Activated naive CD4-positive, alpha-beta T cell treated with anti-CD3 and anti-CD28 coated beads, Interleukin-2, amount 50 U/mL, for 16 hours (primary cell): Measurements from ENCODE around the gene NR1H3.

Source experiments
- DNase-seq: peaks from one replicate; pipeline ENCODE4 v3.0.0-alpha.2; 2020

The NR1H3 gene

DNA sequence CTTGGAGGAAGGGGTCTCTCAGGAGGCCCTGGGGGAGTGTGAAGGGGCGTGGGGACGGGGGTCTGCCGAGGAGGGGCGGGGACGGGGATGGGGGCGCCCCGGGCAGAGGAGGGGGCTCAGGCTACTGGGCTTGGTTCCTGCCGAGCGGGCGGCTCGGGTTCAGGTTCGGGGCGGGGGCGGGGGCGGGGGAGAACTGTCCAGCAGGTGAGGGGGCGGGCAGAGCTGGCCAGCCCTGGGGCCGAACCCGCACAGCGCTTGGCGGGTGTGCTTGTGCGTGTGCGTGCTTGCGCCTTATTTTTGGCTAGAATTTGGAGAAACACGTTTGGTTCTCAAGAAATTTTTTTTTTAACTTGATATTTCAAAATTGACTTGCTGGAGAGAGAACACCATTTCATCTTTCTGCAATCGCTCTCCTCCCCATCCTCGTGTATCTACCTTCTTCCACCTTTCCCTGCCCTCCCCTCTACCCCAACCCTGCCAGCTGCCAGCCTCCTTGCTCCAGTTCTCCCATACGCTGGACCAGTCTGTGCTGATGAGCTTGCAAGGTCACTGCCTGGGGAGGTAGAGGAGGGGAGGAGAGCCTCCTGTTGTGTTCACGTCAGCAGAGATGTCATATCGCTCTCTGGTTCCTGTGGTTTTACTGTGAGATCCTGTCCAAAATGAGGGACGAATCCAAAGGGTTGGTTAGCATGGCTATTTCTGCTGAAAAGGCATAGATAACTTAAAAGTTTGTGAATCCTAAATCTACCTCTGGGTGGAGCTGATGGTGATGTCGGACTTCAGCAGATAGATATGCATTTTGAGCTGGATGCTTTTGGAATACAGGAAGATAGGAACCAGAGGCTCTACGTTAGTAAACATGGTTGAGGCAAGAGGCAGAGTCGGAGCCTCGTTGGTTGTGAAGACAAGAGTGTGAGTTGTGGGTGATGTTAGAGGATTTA lies 12.8 kb downstream of the NR1H3 start:
- no peak for DNase-seq

DNA sequence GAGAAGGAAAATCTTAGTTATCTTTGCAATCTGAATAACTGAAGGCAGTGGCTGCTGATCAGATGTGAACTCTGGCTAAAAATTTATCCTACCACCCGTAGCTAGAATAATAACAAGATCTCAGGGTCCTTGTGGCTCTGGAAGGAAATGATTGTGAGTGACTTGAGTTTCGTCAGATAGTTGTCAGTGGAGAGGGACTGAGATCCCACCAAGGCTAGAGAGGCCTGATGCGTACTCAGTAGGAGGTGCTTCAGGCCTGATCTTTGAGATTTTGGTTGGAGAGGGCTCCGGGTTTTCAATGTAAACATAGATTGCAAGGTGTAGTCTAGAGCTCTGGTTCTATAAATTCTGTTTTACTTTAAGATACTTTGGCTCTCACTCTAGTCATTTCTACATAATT lies 13.5 kb downstream of the NR1H3 start:
- DNase-seq, result no peak

DNA sequence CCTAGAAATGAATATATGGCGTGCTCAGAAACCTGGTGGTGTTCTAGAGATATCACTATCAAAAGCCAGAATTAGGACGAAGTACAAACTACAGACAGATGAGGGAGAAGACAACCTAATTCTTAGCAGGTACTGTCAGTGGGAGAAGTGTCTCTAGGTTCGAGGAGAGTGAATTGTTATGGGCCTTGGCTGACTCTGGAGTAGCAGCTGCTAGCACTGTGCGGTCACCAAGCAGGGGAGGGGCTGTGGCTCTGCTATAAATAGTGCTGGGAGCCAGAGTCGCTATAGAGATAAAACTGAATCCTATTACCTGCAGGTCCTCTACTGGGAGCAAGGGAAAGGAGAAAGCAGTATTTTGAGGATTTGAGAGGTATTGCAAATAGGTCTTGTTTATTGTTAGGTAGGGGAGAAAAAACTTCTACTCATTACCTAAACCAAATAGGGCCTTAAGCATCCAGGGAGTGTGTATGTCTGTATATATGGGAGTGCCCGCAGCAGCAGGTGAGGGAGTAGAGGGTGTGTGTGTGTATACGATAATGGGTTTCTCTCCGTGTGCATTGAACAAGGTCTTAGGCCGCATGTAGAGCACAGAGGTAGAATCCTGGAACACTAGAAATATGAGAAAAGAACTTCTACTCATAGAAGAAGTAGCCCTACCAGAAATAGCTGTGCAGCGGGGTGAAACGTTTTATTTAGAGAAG lies 14.3 kb downstream of the NR1H3 start:
- DNase-seq, result no peak

DNA sequence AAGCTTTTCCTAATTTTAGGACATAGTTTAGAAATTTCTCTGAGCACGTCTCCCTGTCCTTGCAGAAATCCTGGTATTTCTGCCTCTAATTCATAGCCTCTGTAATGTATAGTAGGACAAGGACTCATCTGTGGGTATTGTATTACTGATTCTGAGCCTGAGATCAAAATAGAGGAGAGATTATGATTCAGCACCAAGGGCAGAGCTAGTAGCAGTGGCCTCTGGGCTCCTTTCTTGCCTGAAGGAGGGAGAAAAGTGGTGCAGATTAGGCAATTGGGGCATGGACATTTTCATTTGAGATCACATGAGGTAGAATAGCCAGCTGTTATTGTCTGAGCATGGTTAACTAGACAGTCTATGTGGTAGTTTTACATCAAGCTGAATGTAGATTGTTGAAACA lies 14.9 kb downstream of the NR1H3 start:
- no peak for DNase-seq

DNA sequence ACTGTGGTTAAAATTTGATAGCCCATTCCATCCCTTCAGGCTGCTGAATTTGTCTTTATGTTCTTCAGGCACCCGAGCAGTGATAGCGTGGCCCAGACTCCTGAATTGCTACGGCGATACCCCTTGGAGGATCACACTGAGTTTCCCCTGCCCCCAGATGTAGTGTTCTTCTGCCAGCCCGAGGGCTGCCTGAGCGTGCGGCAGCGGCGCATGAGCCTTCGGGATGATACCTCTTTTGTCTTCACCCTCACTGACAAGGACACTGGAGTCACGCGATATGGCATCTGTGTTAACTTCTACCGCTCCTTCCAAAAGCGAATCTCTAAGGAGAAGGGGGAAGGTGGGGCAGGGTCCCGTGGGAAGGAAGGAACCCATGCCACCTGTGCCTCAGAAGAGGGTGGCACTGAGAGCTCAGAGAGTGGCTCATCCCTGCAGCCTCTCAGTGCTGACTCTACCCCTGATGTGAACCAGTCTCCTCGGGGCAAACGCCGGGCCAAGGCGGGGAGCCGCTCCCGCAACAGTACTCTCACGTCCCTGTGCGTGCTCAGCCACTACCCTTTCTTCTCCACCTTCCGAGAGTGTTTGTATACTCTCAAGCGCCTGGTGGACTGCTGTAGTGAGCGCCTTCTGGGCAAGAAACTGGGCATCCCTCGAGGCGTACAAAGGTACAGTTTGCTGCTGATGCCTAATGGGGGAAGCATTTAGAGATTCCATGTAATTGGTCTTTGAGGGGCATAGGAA lies 16.9 kb downstream of the NR1H3 start:
- DNase-seq, result no peak

DNA sequence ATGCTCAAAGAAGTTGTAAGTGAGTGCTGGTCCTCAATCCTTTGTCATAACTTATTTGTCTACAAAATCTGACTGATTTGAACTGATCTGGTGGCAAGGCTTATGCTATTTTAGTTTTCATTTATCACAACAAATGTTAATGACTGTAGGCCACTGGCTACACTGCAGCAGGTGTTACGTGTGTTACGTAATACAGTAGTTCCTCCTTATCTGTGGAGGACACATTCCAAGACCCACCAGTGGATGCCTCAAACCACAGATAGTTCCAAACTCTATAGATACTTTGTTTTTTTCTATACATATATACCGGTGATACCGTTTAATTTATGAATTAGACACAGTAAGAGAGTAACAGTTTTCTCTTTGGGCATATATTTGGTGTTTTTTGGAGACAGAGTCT lies 19.1 kb downstream of the NR1H3 start:
- no peak for DNase-seq

DNA sequence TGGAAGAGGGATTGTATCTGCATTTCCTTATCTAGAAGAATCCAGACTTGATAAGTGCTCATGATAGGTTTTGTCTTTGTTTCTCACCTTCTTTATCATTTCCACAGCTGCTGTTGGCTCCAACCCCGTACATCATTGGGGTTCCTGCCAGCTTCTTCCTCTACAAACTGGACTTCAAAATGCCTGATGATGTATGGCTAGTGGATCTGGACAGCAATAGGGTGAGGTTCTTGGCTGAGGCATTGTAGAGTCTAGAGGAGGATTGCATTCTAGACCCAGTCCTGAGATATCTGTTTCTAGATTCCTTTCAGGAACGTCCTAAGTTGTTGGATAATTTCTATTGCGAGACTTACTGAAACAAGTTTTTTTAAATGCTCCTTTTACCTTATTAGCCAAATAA lies 20.3 kb downstream of the NR1H3 start:
- no peak for DNase-seq

DNA sequence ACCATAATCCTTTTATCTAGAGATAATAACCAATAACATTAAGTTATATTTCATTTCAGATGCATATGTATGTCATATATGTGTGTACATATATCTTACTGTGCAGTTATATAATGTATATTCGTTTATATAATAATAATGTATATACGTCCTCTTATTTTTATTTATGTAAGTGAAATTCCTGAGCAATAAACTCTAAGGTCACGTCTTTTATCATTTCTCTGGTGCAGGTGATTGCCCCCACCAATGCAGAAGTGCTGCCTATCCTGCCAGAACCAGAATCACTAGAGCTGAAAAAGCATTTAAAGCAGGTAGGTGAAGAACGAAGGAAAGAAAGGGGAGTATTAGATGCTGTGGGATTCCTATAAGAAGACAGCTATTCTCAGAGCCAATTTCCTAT lies 21.0 kb downstream of the NR1H3 start:
- DNase-seq, result no peak

DNA sequence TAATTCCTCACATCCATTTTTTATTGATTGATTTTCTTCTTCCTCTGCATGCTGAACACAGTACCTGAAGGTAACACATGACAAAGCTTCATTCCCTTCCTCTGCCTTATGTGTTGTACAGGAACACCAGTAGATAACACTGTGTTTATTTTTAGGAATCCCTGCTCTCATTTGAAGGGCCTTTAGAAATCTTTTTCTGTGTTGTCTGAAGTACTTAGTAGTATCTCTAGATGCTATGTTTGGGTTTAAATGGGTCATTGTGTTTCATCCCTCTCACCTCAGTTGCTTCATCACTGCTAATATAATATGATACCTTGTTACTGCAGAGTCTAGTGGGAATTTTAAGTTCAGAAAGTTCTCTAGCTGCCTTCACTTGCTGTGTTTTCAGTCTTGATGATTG lies 22.3 kb downstream of the NR1H3 start:
- no peak for DNase-seq

DNA sequence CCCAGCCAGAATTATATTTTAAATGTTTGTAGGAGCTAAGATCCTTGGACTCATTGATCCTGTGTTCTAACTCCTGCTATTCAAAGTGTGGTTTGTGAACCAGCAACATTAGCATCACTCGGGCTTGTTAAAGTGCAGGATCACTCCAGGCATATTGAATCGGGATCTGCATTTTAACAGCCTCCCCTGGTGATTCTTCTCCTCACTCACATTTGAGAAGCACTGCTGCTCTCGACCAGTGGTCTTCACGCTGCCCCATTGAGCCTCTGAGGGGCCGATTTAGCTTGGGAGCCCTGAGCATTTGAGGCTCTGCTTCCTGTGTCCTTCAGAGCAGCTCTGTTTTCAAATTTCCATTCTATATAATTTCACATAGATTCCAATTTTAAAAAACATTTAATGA lies 23.1 kb downstream of the NR1H3 start:
- no peak for DNase-seq

DNA sequence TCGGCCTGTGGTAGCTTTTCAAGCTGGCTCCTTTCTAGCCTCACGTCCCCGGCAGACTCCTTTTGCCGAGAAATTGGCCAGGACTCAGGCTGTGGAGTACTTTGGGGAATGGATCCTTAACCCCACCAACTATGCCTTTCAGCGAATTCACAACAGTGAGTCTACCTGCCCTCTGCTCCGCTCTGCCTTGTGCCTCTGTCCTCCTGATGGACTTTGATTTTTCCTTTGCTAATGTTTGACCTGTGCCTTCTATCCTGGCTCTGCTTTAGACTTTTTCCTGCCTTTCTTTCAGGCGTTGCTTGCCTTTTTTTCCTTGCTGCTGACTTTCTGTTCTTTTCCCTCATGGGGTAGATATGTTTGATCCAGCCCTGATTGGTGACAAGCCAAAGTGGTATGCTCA lies 24.7 kb downstream of the NR1H3 start:
- no peak for DNase-seq

DNA sequence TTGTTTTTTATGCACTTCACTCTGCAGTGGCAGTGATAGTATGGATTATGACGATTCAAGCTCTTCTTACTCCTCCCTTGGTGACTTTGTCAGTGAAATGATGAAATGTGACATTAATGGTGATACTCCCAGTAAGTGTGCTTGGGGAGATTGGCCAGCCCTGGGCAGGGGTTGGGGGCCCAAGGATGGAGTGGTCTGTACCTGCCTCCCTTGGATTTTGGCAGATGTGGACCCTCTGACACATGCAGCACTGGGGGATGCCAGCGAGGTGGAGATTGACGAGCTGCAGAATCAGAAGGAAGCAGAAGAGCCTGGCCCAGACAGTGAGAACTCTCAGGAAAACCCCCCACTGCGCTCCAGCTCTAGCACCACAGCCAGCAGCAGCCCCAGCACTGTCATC lies 26.4 kb downstream of the NR1H3 start:
- no peak for DNase-seq

DNA sequence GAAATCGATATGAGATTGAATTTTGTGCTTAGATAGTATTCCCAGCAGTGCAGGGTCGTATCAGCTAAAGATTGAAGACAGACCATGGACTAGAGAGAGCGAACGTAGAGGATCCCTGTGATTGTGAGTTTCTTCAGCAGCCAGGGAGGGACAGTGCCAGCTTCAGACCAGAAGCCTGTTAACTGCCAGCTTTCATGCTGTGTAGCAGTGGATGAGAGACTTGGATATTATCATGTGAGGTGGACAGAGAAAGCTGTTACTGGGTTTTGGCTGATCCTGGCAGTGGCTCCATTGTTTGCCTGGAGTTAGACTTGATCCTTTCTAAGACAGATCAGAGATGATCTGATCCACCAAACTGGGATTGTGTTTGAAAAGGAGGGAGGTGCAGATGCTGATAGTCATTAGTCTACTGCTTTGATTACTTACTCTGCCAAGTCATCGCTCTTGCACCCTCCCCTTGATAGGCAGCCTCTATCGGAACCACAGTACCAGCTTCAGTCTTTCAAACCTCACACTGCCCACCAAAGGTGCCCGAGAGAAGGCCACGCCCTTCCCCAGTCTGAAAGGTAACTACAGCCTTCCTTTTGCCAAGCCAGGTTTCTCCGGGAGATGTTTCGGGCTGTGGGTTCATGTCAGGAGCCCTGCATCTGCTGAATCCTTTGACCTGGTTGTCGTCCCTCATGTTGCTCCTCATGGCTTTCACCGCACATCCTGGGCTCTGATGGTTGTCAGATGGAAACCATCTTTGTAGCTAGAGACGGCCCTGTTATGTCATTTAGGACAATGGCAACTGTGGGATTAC lies 28.4 kb downstream of the NR1H3 start:
- no peak for DNase-seq

DNA sequence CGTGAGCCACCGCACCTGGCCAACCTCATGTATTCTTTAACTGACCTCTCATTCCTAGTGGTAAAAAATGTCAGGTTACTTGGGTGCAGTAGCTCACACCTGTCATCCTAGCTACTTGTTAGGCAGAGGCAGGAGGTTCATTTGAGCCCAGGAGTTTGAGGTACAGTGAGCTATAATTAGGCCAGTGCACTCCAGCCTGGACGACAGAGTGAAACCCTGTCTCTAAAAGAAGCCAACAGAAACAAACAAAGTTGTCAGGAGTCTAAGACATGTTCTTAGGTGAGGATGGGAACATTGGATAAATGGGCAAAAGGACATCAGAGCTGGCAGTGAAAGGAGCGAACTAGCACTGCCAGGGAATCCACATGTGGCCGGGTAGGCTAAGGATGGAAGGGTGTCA lies 30.3 kb downstream of the NR1H3 start:
- no peak for DNase-seq

DNA sequence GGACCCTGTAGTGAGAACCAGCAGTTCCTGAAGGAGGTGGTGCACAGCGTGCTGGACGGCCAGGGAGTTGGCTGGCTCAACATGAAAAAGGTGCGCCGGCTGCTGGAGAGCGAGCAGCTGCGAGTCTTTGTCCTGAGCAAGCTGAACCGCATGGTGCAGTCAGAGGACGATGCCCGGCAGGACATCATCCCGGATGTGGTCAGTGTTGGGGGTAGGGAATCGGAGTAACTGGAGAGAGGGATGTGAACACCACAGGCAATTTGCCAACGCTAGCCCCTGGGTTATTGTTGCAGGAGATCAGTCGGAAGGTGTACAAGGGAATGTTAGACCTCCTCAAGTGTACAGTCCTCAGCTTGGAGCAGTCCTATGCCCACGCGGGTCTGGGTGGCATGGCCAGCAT lies 32.1 kb downstream of the NR1H3 start:
- no peak for DNase-seq

DNA sequence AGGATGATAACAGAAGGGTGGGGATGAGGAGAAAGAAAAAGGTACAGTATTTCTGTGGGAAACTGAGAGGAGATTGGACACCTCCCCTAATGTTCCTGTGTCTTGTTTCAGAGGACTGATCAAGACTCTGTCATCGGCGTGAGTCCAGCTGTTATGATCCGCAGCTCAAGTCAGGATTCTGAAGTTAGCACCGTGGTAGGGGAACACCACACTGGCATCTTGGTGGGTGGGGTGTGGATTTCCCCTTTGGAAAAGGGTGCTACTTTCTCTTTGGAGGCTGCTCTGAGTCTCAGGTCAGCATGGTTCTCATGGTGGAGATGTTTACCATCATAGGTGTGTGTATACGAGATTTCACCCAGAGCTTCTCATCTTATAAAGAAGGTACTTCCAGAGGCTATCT lies 37.6 kb downstream of the NR1H3 start:
- DNase-seq, result no peak

DNA sequence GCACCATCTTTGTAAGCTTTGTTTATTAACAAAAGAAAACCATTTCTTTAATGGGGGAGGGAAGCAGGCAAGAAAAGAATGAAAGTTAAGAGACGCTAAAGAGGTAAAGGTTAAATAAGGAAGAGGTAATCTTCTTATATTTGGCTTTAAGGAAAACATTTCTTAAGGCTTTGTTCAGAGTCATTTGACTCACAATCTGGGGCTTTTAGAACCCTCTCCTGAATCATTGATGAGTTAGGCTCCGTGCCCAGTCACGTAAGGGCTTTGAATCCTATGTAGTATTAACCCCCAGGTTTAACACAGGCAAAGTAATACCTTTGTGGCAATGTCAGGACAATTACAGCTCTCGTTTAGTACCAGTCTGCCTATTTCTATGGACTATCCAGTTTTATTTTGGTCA lies 38.2 kb downstream of the NR1H3 start:
- no peak for DNase-seq

DNA sequence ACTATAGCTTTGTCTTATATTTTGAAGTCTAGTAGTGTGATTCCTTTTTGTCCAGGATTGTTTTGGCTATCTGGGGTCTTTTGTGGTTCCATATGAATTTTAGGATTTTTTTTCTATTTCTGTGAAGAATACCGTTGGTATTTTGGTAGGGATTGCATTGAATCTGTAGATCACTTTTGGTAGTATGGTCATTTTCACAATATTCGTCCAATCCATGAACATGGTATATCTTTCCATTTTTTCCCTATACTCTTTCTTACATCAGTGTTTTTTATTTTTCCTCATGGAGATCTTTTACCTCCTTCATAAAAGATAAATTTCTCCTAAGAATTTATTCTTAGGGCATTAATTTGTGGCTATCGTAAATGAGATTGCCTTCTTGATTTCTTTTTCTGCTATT lies 41.3 kb downstream of the NR1H3 start:
- no peak for DNase-seq

DNA sequence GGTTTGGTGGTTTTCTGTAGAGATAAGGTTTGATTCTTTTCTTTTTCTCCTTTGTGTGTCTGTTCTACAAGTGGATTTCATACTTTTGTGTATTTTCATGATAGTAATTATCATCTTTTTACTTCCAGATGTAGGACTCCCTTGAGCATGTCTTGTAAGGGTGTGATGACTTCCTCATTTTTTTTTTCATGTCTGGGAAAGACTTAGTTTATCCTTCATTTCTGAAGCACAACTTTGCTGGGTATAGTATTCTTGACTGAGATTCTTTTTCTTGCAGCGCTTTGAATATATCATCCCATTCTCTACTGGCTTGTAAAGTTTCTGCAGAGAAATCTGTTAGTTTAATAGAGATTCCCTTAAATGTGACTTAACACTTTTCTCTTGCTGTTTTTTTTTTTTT lies 45.1 kb downstream of the NR1H3 start:
- no peak for DNase-seq

DNA sequence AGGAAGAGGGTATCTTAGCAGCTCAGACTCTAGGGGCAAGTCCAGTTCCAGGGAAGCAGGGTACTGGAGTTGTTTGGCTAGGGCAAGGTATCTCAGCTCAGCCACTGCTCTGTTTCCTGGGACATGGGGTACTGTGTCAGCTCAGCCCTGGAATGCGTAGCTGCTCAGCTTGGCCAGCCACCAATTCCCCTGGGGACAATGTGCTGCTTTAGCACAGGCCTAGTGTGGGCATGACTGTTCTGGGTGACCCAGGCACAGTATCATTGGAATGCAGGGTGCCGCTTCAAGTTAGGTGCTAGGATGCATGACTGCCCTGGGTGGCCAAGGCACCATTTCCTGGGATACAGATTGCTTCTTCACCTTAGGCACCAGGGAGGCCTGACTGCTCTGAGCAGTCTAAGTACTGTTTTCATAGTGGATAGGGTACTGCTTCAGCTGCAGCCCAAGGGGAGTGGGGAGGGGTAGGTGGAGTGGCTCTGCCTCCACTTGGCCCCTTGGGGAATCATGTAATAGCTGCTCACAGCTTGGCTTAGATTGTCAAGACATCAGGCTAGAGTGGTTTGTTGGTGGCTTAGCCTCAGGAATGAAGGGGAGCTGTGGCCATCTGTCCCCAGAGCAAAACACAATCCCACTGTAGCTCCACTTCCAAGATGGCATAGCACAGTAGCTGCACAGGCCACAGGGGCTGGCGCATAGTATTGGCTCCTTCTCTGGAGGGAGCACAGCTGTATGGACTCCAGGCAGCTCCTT lies 48.1 kb downstream of the NR1H3 start:
- no peak for DNase-seq

DNA sequence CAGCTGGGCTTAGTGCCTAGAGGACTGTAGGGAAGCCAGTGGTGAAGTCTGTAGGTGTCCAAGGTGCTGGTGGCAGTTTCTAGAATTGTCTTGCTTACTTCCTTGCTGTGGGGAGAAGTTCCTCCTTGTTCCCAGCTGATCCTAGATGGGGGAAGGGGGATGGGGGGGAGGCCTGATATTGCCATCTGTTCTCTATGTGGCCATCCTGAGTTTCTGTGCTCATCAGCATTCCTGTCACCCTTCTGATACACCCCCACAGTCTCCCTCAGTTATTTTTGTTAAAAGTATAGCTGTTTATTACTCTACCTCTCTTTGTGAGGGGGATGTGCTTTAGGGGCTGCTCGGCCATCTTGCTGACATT lies 48.7 kb downstream of the NR1H3 start:
- no peak for DNase-seq
